ENCODE data around the gene PRC1.
"Not testable (repeated sequence)": the region's sequence is repeated elsewhere in the genome, so short reads cannot be mapped to it uniquely, and the experiment has no call there.

The PRC1 gene, protein sequence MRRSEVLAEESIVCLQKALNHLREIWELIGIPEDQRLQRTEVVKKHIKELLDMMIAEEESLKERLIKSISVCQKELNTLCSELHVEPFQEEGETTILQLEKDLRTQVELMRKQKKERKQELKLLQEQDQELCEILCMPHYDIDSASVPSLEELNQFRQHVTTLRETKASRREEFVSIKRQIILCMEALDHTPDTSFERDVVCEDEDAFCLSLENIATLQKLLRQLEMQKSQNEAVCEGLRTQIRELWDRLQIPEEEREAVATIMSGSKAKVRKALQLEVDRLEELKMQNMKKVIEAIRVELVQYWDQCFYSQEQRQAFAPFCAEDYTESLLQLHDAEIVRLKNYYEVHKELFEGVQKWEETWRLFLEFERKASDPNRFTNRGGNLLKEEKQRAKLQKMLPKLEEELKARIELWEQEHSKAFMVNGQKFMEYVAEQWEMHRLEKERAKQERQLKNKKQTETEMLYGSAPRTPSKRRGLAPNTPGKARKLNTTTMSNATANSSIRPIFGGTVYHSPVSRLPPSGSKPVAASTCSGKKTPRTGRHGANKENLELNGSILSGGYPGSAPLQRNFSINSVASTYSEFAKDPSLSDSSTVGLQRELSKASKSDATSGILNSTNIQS
- total RNA-seq: 0.27 to 4.1 (median 0.53) reads per million in 3 experiments

DNA sequence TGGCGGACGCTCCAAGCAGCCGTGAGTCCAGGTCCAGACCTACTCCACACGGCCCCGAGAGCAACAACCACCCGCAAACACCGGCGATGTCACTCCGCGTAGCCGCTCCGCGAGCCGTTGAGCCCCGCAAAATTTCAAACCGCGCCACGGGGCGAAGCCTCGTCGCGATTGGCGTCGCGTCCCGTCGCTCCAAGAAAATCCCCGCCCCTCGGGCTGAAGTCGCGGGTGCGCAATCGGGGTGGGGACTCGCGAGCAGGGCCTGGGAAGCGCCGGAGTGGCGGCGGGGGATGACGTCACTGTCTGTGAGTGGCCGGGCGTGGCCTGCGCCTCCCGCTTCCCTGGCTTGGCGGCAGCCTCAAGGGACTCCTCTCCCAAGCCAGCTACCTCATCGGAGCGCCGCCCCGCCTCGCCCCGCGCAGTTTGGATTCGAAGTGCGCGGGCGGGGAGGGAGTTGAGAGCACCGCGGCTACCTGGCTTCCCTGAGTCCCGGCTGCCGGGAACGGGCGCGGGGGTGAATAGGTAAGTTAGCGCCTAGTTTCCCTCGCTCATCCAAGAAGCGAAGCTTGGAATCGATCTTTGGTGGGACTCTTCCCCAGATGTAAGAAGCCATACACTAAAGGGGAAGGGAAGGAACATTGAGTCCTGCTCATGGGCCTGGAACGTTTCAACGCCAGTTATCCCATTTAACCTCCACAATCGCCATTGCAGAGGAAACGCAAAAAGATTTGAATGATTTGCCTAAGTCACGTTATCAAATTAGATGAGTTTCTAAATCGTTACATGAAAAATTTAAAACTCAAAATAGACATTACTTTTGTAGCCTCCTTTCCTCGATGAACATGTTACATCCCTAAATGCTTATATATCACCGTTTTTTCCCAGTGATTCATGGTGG, at the start of gene PRC1:
Gene PRC1 (minus strand): TSS at position 119 of the 895 bp plus-strand sequence. CDS start 118 bp downstream, at position 1.
- peak; percentile 97 for DNase-seq

DNA sequence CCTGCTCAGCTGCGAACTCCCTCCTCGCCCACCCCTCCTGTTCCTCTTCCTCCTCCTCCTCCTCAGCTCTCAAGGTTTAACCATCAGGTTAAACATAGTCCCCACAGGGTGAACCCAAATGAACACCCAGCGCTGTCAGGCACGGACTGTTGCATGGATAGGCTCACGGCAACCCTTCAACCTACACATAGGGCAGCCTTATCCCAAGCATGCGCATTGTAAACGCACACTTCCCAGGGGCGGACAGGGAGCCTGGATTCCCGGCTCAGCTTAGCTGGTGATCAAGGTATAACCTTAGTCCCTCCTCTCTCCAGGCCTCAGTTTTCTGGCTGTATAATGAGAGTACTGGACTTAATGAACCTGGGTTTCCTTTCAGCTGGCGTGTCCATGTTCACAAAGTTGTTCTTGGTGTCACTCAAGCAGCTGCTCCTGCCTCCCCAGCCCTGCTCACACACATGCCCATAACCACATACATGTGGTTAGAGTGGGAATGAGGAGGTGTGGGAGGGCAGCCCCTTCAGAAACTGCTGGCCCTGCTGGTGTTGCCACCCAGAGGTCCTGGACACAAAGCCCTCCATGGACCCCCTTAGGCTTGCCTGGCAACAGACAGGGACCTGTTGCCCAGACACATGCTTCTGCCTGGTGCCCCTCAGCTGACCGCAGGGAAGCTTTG, 49.0 kb upstream of the PRC1 start:
- DNase-seq: no peak

GRCh38 chr15:91040856-91041255, 46.5 kb upstream of the PRC1 start:
- DNase-seq: no peak

DNA sequence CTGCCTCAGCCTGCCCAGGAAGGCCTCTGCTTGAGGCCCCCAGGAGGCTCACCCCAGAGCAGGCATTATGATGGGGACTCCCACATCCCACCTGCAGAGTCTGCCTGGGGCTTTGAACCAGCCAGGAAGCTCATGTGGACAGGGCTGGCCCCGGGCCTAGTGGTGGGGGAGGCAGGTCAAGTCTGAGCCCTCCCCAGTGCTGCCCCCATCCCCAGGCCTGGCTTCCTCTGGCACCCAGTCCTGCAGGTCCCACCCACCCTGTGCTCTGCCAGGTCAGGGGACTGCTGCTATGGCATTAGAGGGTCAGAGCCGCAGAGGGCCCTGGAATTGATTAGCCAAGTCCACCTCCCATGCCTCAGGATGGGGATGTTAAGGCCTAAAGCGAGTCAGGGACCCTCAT, 45.7 kb upstream of the PRC1 start:
- DNase-seq: no peak

- peak; percentile 39 for DNase-seq
Measured at GRCh38 chr15:91032919-91033803, 38.8 kb upstream of the PRC1 start.

GRCh38 chr15:91031796-91032195, 37.5 kb upstream of the PRC1 start:
- DNase-seq: no peak

GRCh38 chr15:91027677-91028076, 33.3 kb upstream of the PRC1 start:
- DNase-seq: no peak

- no peak for DNase-seq
Measured at GRCh38 chr15:91023720-91024119, 29.4 kb upstream of the PRC1 start.

DNA sequence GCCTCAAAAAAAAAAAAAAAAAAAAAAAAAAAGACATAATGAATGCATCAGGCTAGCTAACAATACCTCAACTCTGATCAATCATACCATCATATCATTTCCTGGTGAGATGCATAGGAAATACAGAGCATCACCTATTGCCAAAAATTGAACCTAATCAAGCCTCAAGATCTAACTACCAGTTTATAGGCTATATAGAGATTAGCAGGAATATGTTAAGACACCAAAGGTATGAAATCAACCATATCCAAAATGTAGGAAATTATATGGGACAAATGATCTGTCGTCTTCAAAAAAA, 28.4 kb upstream of the PRC1 start:
- DNase-seq: no peak

DNA sequence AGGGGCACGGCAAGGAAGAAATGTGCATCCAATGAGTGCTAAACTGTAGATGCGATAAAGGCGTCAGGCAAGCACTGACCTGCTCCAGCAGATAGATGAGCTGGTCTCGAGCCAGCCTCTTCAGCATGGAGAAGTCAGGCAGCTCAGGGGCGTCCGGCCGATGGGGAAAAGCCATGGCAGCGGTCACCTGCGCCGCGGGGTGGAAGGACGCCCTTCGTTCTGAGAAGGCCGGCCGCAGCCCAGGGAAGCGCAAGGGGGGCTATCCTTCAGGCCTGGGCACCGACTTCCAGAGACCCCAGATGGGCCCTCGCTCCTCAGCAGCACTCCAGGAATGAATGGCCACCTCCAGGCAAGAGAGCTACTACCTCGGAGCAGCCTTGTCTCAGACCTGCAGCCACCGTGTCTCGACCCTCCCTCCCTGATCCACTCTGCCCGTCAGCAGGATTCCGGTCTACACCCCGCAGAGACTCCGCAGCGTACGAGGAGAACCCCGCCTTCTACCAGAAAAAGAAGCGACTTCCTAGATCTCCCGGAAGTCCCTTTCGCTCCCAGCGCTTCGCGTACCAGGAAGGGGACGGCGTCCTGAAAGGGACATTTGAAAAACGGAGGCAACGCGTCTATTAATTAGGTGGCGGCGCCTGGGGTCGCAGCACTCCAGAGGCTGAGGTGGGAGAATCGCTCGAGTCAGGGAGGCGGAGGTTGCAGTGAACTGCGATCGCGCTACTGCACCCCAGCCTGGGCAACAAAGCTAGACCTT, 27.9 kb upstream of the PRC1 start, which contains the start of gene VPS33B:
Gene VPS33B (minus strand): TSS at position 520 of the 757 bp plus-strand sequence. CDS start 345 bp downstream, at position 175.
- peak; percentile 79 for DNase-seq

DNA sequence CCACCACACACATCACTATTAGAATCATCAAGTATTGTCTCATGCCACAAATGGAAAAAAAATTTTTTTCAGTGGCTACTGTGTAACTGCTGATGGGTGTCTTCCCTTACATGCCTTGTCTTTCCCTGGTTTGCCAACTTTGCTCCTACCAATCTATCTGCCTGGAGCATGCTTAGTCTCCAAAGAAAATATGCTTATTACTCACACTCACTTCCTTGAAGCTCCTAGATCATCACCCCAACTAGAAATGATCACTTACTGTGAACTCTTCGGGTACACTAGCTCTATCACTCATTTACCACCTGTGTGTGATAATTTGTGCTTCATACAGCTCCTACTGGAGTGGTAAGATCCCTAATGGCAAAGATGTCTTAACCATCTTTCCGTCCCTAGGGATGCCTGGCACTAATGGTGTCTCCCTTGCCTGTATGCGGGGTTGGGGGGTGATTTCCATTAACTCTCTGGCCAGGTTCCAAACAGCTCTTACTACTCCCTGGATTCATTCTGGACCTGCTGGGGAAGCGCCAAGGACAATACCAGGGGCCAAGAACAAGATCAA, 27.3 kb upstream of the PRC1 start:
- peak; percentile 0 for DNase-seq

DNA sequence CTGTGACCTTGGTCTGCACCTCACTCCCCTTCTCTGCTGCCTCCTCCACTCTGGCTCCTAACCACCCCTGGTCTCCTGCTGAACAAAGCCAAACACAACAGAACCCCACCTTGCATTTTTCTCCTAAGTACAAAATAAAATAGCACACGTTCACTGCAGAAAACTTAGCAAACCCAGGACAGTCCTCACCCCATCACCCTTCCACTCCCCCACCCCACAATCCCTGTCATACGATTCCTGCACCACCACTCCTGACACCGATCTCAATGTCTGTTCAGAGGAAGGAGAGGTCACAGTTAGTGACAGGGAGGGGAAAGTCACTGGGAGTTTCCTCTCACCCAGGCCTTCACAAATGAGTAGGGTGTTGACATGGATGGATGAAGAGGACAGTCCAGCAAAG, 23.8 kb upstream of the PRC1 start:
- DNase-seq: no peak

DNA sequence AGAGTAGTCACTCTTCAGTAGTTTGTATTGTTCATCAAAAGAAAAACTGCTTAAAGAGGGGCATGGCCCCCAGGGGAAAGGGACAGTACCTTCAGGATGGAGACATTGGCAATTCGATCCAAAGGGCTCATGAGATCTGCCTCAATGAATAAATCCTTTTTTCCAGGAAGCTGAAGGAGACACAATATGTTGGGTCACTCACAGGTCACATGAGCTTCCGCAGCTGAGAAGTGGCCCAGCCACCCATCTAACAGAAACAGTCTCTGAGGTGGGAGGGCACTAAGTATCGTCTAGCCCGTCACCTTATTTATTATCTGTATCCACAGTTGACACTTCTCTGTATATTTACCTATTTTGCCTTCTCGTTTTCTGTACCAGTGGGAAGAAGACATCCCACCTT, 23.4 kb upstream of the PRC1 start:
- DNase-seq: no peak

DNA sequence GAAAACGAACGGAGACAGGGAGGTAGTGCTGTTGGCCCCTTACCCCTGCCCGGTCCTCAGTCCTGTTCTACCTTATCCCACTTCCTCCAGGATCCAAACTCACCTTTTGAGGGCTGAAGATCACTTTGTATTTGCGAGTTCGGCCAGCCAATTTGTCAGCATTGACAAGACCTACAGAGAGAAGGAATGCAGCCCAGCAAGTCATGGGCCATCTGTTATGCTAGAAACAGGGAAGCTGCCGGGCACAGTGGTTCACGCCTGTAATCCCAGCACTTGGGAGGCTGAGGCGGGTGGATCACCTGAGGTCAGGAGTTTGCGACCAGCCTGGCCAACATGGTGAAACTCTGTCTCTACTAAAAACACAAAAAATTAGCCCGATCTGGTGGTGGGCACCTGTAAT, 19.4 kb upstream of the PRC1 start:
- not testable (repeated sequence) for DNase-seq

GRCh38 chr15:91007266-91007665, 12.9 kb upstream of the PRC1 start:
- DNase-seq: no peak

GRCh38 chr15:91001209-91001608, 6.9 kb upstream of the PRC1 start:
- no peak for DNase-seq

GRCh38 chr15:90998737-90999136, 4.4 kb upstream of the PRC1 start:
- no peak for DNase-seq

- DNase-seq: no peak
Measured at GRCh38 chr15:90994059-90994416, 297 bp downstream of the PRC1 start.

DNA sequence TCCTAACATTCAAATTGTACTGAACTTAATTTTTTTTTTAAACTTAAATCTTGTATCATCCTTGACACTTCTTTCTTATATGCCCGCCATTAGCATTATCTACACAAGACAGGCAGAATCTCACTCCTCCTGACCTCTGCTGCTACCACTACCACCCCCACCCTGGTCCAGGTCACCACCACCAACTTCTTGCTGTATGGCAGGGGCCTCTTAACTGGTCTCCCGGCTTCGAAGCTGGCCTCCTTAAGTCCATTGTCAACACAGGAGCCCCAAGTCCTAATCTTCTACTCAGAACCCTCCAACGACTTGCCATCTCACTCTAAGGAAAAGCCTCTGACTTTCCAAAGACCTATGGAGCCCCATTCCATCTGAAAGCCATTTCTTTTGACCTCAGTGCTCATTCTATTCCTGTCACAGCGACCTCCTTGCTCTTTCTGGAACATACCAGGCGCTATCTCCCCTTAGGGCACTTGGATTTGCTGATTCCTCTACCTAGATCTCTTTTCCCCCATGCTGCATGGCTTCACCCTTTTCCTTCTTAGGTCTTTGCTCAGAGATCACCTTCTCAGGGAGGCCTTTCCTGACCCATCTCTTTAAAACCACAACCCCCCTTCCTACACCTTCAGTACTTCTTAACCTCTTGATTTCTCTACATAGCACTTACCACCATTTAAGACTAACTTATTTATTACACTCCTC, 2.6 kb downstream of the PRC1 start:
- DNase-seq: no peak

DNA sequence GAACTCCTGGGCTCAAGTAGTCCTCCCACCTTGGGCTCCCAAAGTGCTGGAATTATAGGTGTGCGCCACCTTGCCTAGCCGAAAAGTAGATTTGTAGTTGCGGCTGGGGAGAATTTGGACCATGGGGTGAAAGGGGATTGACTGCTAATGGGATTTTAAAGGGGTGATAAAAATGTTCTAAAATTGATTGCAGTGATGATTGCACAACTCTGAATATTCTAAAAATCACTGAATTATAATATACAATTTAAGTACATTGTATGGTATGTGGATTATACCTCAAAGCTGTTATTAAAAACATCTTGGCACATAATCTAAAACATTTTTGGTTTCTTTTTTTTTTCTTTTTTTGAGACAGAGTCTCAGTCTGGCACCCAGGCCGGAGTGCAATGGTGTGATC, 3.9 kb downstream of the PRC1 start:
- no peak for DNase-seq

Data from central memory CD4-positive, alpha-beta T cell (primary cell).